Activated CD4-positive, CD25-positive, alpha-beta regulatory T cell treated with anti-CD3 and anti-CD28 coated beads, Interleukin-2, amount 50 U/mL, for 24 hours (primary cell): ENCODE data around the gene BDH1.
A peak's percentile ranks its signal among the peaks of the same experiment; 100 is the strongest.
"Not testable (repeated sequence)": the region's sequence is repeated elsewhere in the genome, so short reads cannot be mapped to it uniquely, and the experiment has no call there.

ENCODE experiments used
- ATAC-seq, 2 donors: fragments of 150-1000 bp; cut with Tn5 transposase; one replicate each; pipeline ENCODE4 v1.10.0; 2021; ENCODE audit warnings: mild to moderate bottlenecking in 1 of 2, moderate library complexity in 1 of 2

BDH1 gene

GRCh38 chr3:197520311-197521276, 35.2 kb downstream of the BDH1 start:
- no peak for ATAC-seq

- no peak for ATAC-seq
These were observed 36.0 kb downstream of the BDH1 start for GRCh38 chr3:197519801-197520211.

GRCh38 chr3:197518881-197519421, 36.8 kb downstream of the BDH1 start:
- no peak for ATAC-seq

GRCh38 chr3:197517922-197518683, 37.7 kb downstream of the BDH1 start:
- ATAC-seq: not testable (repeated sequence)

GRCh38 chr3:197516890-197517606, 38.7 kb downstream of the BDH1 start:
- not testable (repeated sequence) for ATAC-seq

GRCh38 chr3:197516517-197516889, 39.3 kb downstream of the BDH1 start:
- ATAC-seq: peak; percentile 53 to 74

- no peak for ATAC-seq
These were observed 40.9 kb downstream of the BDH1 start for GRCh38 chr3:197514786-197515355.

- ATAC-seq: no peak
These were observed 41.6 kb downstream of the BDH1 start for GRCh38 chr3:197513953-197514785.

GRCh38 chr3:197512691-197513571, 42.8 kb downstream of the BDH1 start:
- no peak for ATAC-seq

GRCh38 chr3:197511853-197512635, 43.7 kb downstream of the BDH1 start:
- no peak for ATAC-seq

GRCh38 chr3:197511130-197511529, 44.6 kb downstream of the BDH1 start:
- ATAC-seq: no peak

- ATAC-seq: no peak
These were observed 45.1 kb downstream of the BDH1 start for GRCh38 chr3:197510642-197511018.

- ATAC-seq: no peak
These were observed 46.6 kb downstream of the BDH1 start for GRCh38 chr3:197508924-197509775.

GRCh38 chr3:197508461-197508860, 47.3 kb downstream of the BDH1 start:
- ATAC-seq: no peak

- no peak for ATAC-seq
These were observed 47.7 kb downstream of the BDH1 start for GRCh38 chr3:197508051-197508451.

- ATAC-seq: no peak
These were observed 48.2 kb downstream of the BDH1 start for GRCh38 chr3:197507541-197507940.

- ATAC-seq: no peak
These were observed 48.7 kb downstream of the BDH1 start for GRCh38 chr3:197507081-197507480.

- no peak for ATAC-seq
These were observed 49.8 kb downstream of the BDH1 start for GRCh38 chr3:197505796-197506548.
